Epithelial cell of proximal tubule (primary cell): Measurements from ENCODE around the gene TBC1D9B. TPM values are rescaled to one million over a fixed set of nuclear protein-coding genes. Genes with fewer than 3 reads are reported as not detected.

Source experiments
- DNase-seq: peaks from one replicate; pipeline ENCODE4 v3.0.0-alpha.2; 2011; ENCODE audit warnings: low read depth
- H3K4me3 ChIP-seq: 2 replicates; pipeline ENCODE4 v1.5.1; 2011; ENCODE audit warnings: low read depth, mild to moderate bottlenecking, low read length
- CTCF ChIP-seq: conservative IDR thresholded peaks from 2 replicates; pipeline ENCODE4 v1.5.1; 2012; ENCODE audit warnings: low read depth, mild to moderate bottlenecking, low read length
- total RNA-seq: library from RNA; depleted of rRNA; stranded (reverse); fragments of >200 nt; gene quantifications from 2 replicates; pipeline ENCODE4 v1.2.3, GENCODE V29; 2015

TBC1D9B gene
- total RNA-seq, 1 donor from 2014 or later = 69.0 TPM

GRCh38 chr5:179820483-179821297 is 87.0 kb downstream of the TBC1D9B start, which contains the start of gene SQSTM1:
Gene SQSTM1 (plus strand): TSS chr5:179820905. CDS start chr5:179820937, 32 bp downstream.
- DNase-seq = no peak
- peak within 1 kb of the TSS; percentile 84 for H3K4me3 ChIP-seq
- TF ChIP-seq CTCF = no peak

DNA sequence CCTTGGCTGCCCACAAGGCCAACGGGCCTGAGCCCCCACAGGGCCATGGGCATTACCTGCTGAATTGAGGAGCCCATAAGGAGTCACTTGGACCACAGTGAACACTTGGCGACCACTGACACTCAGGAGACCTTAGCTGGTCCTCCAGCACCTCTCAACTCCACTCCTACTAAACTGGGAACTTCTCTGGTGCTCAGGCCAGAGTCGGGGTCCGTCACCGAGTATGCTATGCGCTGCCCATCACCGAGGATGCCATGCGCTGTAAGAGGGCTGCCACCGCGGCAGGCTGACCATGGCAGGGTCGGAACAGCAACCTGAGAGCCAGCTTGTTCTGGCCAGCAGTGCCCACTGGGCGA is 87.6 kb downstream of the TBC1D9B start:
- no peak for DNase-seq
- peak overlapping the region; percentile 84 for H3K4me3 ChIP-seq
- no peak for TF ChIP-seq CTCF

- peak overlapping the region; percentile 84 for H3K4me3 ChIP-seq
- no peak for DNase-seq
- TF ChIP-seq CTCF = no peak
These were observed 88.2 kb downstream of the TBC1D9B start for GRCh38 chr5:179819296-179820126.

DNA sequence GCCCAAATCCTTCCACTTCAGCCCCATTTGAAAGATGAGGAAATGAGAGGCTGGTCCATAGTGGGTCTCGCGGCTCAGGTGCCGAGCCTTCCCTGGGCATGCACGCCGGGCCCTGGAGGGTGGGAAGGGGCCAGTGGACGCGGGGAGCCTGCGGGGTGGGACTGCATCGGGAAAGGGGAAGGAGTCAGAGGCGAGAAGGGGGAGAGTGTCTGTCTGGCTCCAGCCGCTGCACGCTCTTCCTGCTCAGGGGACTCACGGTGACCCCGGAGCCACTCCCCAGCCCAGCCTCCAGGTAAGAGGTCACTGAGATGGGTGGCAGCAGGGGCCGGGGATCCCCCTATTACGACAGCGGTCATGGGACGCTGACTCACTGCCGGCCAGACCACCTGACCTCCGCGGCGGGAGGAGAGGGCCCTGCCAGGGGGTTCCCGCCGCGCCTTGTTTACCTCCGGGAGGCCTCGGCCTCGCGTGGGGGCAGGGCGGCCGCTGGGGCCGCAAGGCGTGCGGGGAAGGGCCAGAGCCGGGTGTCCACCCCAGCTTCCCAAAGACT is 88.9 kb downstream of the TBC1D9B start:
- TF ChIP-seq CTCF = no peak
- H3K4me3 ChIP-seq = peak overlapping the region; percentile 28
- peak; percentile 74 for DNase-seq

DNA sequence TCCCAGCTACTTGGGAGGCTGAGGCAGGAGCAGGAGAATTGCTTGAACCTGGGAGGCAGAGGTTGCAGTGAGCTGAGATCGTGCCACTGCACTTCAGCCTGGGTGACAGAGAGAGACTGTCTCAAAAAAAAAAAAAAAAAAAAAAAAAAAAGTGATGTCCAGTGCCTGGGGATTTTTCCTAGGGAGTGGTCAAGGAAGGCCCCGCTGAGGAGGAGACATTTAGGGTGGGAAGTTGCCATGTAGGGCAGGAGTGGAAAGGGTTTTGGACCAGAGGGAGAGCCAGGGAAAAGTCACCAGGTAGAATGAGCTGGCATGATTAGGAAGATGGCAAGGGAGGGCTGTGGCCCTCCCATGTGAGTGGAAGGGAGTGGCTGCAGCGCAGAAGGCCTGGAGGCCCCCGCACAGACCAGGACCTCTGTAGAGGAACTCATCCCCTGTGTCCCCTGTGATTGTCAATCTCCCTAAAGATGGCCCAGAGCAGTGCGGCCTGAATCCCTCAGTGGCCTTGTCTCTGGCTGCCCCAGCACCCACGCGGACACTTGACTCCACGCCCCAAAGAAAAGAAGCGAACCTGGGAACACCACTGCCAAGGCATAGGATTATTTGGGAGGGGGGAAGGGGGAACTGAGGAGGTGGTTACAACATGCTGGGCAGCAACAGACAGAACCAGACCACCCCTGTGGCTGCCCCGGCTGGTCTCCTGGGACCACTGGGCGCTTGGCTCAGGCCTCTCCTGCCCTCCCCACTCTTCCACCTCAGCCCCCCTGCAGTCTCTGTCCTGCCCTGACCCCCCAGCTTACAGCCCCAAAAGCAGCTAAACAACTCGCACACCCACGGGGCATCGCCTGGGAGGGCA is 89.6 kb downstream of the TBC1D9B start:
- peak overlapping the region; percentile 28 for H3K4me3 ChIP-seq
- no peak for TF ChIP-seq CTCF
- DNase-seq = no peak

GRCh38 chr5:179817470-179817840 is 90.2 kb downstream of the TBC1D9B start:
- no peak for TF ChIP-seq CTCF
- DNase-seq = no peak
- H3K4me3 ChIP-seq = peak overlapping the region; percentile 43
